SU-DHL-6 (cell line): ENCODE data around the gene SATB2.

Experiments
- EZH2phosphoT487 ChIP-seq: fragments of 200-600 bp; sonication (generic), shearing (Covaris generic); conservative IDR thresholded peaks from 2 replicates; pipeline ENCODE4 v1.6.1; 2018; ENCODE audit warnings: mild to moderate bottlenecking, antibody characterized with exemption, low read length, moderate library complexity, mixed read lengths
- TF ChIP-seq, protein P1 (sequence below): fragments of 200-600 bp; sonication (generic); IDR thresholded peaks from one replicate; pipeline ENCODE4 v1.5.1; 2017; ENCODE audit warnings: antibody characterized with exemption, mild to moderate bottlenecking, low read length, moderate library complexity; ENCODE audit not compliant: insufficient read depth, poor library complexity, severe bottlenecking

DNA sequence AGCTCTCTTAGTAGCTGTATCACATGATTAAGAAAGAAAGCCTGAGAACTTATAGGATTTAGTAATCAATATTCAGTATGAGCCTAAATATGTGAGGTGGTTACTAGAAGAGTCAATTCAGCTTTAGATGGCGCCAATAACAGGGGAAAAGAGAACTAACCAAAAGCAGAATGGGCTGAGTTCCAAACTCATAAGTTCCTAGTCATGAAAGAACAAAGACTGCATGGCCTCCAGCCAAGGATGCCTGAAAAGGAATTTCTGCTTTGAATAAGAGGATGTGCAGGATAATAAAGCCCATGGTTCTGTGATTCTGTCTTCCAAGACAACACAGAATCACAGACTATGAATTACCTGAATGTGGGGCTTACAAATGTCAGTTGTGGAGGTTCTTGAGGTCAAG, 196.5 kb downstream of the SATB2 start:
- TF ChIP-seq, protein P1, sequence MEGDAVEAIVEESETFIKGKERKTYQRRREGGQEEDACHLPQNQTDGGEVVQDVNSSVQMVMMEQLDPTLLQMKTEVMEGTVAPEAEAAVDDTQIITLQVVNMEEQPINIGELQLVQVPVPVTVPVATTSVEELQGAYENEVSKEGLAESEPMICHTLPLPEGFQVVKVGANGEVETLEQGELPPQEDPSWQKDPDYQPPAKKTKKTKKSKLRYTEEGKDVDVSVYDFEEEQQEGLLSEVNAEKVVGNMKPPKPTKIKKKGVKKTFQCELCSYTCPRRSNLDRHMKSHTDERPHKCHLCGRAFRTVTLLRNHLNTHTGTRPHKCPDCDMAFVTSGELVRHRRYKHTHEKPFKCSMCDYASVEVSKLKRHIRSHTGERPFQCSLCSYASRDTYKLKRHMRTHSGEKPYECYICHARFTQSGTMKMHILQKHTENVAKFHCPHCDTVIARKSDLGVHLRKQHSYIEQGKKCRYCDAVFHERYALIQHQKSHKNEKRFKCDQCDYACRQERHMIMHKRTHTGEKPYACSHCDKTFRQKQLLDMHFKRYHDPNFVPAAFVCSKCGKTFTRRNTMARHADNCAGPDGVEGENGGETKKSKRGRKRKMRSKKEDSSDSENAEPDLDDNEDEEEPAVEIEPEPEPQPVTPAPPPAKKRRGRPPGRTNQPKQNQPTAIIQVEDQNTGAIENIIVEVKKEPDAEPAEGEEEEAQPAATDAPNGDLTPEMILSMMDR, result no peak
- TF ChIP-seq EZH2phosphoT487, result no peak
